ENCODE data around the gene OMP. TPM values are rescaled to one million over a fixed set of nuclear protein-coding genes. Genes with fewer than 3 reads are reported as not detected.

The OMP gene
- total RNA-seq, 1 donor from 2014 or later, result not detected

DNA sequence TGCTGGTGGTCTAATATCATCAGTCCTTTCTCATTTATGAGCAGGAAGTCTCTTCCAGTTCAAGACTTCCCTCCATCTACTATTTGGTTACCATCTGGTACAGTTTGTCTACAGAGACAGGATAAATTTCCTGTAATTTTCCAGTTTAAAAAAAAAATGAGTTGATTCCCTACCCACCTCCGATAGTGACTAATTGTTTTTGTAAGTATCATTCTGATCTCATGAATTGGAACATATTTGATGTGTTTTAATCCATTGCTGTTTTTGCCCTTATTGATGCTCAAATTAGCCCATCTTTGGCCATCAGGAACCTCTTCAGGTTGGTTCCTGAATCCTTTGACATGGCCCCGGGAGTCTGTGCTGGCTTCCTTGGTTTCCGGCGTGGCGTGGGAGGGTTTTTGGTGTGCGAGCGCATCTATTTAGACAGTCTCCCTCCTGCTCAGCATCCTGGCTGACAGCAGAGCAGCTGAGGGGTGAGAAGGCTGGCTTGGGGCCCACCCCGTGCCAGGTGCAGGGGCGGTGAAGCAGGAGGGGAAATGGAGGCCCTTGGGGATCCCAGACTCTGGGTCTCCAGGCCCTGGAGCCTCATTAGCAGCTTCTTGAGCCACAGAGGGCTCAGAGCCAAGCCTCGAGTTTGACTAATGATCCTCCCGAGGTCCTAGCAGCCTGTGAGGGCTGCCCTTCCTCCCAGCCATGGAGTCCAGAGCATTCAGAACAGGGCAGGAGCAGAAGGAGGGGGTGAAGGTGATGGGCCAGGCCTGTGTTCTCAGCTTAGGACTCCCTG, 6.8 kb downstream of the OMP start:
- DNase-seq (ENCODE audit: extremely low spot score, unreplicated experiment), result no peak
- H3K9me3 Mint-ChIP-seq (ENCODE audit: unreplicated experiment), result no peaks in the 10 kb centered on the region
- H3K4me3 Mint-ChIP-seq (ENCODE audit: unreplicated experiment), result no peak overlapping the region
- peaks cover 40% of the 10 kb centered on the region for H3K4me1 Mint-ChIP-seq (ENCODE audit: unreplicated experiment)
- H3K27me3 Mint-ChIP-seq (ENCODE audit: unreplicated experiment), result no peaks in the 10 kb centered on the region
- H3K36me3 Mint-ChIP-seq (ENCODE audit: unreplicated experiment), result no peaks in the 10 kb centered on the region
- H3K27ac Mint-ChIP-seq (ENCODE audit: unreplicated experiment), result no peak overlapping the region
- TF ChIP-seq, protein P1, sequence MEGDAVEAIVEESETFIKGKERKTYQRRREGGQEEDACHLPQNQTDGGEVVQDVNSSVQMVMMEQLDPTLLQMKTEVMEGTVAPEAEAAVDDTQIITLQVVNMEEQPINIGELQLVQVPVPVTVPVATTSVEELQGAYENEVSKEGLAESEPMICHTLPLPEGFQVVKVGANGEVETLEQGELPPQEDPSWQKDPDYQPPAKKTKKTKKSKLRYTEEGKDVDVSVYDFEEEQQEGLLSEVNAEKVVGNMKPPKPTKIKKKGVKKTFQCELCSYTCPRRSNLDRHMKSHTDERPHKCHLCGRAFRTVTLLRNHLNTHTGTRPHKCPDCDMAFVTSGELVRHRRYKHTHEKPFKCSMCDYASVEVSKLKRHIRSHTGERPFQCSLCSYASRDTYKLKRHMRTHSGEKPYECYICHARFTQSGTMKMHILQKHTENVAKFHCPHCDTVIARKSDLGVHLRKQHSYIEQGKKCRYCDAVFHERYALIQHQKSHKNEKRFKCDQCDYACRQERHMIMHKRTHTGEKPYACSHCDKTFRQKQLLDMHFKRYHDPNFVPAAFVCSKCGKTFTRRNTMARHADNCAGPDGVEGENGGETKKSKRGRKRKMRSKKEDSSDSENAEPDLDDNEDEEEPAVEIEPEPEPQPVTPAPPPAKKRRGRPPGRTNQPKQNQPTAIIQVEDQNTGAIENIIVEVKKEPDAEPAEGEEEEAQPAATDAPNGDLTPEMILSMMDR (IDR thresholded peaks at IDR 0.05), result no peak

DNA sequence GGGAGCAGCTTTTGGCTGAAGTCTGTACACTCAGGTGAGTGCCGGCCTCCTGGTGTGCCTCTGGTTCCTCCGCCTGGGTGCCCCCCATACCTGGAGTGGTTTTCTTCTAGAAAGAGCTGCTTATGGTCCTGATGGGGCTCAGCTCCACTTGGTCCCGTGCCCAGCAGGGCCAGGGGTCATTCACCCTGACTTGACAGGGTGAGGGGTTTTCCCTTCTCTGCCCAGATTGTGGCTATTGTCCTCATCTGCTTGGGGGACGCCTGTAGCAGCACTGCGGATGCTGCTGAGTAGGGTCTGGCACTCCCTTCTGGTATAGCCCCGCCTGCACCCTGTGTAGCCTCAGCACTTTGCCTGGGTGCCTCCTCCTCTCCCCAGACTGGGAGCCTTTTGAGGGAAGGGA, 8.2 kb downstream of the OMP start:
- no peak for DNase-seq (ENCODE audit: extremely low spot score, unreplicated experiment)
- Mint-ChIP-seq H3K36me3 (ENCODE audit: unreplicated experiment) (no peaks in the 10 kb centered on the region), H3K4me1 (ENCODE audit: unreplicated experiment) (peaks cover 38% of the 10 kb centered on the region), H3K9me3 (ENCODE audit: unreplicated experiment) (no peaks in the 10 kb centered on the region), H3K27me3 (ENCODE audit: unreplicated experiment) (no peaks in the 10 kb centered on the region), H3K27ac (ENCODE audit: unreplicated experiment) (no peak overlapping the region), H3K4me3 (ENCODE audit: unreplicated experiment) (no peak overlapping the region)
- TF ChIP-seq, protein P1 (IDR thresholded peaks at IDR 0.05), result no peak

DNA sequence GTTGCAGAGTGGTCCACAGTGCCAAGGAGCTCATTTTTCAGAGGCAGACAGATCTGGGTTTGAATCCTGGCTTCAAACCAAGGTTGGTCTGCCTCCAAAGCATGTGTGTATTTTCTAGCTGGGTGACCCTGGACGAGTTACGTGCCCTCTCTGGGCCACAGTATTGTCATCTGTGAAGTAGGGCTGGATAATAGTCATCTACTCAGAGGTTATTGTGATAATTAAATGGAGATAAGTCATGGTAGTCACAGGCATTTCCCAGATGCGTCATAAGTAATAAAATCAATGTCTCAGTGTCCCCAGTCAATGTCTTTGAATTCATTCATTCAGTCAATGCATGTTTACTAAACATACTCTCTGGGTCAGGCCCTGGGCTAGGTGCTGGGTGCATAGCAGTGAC, 8.6 kb downstream of the OMP start:
- Mint-ChIP-seq H3K4me1 (ENCODE audit: unreplicated experiment) (peaks cover 37% of the 10 kb centered on the region), H3K27me3 (ENCODE audit: unreplicated experiment) (no peaks in the 10 kb centered on the region), H3K4me3 (ENCODE audit: unreplicated experiment) (no peak overlapping the region), H3K36me3 (ENCODE audit: unreplicated experiment) (no peaks in the 10 kb centered on the region), H3K9me3 (ENCODE audit: unreplicated experiment) (no peaks in the 10 kb centered on the region), H3K27ac (ENCODE audit: unreplicated experiment) (no peak overlapping the region)
- no peak for DNase-seq (ENCODE audit: extremely low spot score, unreplicated experiment)
- TF ChIP-seq, protein P1 (IDR thresholded peaks at IDR 0.05), result no peak

DNA sequence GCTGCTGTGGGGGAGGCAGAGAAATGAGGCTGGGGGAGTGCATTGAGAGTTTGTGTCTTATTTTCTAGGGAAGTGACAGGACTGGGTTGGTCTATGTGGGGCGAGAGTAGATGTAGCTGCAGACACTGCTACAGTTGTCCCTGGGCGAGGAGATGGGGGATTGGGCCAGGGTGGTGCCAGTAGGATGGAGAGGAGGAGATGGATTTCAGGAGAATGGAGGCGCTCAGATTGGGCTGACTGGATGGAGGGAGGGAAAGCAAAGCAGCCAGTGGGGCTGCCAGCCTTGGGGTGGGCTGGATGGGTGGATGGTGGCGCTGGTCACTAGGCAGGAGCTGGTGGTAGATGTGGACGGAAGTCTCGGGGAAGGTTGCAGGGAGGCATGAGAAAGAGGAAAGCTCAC, 9.3 kb downstream of the OMP start:
- TF ChIP-seq, protein P1 (IDR thresholded peaks at IDR 0.05), result no peak
- H3K4me3 Mint-ChIP-seq (ENCODE audit: unreplicated experiment), result no peak overlapping the region
- no peak overlapping the region for H3K27ac Mint-ChIP-seq (ENCODE audit: unreplicated experiment)
- DNase-seq (ENCODE audit: extremely low spot score, unreplicated experiment), result no peak
- no peaks in the 10 kb centered on the region for H3K9me3 Mint-ChIP-seq (ENCODE audit: unreplicated experiment)
- no peaks in the 10 kb centered on the region for H3K36me3 Mint-ChIP-seq (ENCODE audit: unreplicated experiment)
- H3K27me3 Mint-ChIP-seq (ENCODE audit: unreplicated experiment), result no peaks in the 10 kb centered on the region
- peaks cover 36% of the 10 kb centered on the region for H3K4me1 Mint-ChIP-seq (ENCODE audit: unreplicated experiment)

DNA sequence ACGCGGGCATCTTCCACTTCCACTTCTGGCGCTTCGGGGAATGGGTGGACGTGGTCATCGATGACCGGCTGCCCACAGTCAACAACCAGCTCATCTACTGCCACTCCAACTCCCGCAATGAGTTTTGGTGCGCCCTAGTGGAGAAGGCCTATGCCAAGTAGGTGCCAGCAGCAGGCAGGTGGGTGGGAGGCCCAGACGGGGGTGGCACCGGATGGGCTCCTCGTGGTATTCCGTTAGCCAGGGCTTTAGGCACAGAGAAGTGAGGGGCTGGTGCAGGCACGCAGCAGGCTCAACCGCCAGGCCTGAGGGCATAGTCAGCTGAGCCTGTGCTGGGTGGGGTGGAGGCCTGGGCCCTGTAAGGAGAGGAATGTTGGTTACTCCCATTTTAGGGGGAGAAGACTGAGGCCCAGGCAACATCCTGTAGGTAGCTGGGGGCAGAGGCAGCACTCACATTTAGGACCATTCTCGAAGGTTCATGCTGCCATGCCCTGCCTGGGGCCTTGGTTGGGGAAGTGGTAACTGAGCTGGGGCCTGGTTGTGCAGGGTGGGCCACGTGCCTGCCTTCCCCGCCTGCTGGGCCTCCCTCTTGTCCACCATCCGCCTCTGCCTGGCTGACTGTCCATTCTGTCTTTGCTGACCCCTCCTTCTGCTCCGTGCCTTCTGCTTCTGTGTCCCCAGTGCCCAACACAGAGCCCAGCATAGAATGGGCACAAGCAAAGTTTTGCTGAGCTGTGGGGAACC, 10.2 kb downstream of the OMP start:
- no peaks in the 10 kb centered on the region for H3K27me3 Mint-ChIP-seq (ENCODE audit: unreplicated experiment)
- H3K4me1 Mint-ChIP-seq (ENCODE audit: unreplicated experiment), result peaks cover 29% of the 10 kb centered on the region
- no peak for DNase-seq (ENCODE audit: extremely low spot score, unreplicated experiment)
- H3K9me3 Mint-ChIP-seq (ENCODE audit: unreplicated experiment), result no peaks in the 10 kb centered on the region
- no peaks in the 10 kb centered on the region for H3K36me3 Mint-ChIP-seq (ENCODE audit: unreplicated experiment)
- no peak overlapping the region for H3K4me3 Mint-ChIP-seq (ENCODE audit: unreplicated experiment)
- no peak overlapping the region for H3K27ac Mint-ChIP-seq (ENCODE audit: unreplicated experiment)
- TF ChIP-seq, protein P1 (IDR thresholded peaks at IDR 0.05), result no peak
